KMS-11 (cell line): ENCODE measurements around the gene HMGXB3.

Source experiments
- H2AFZ ChIP-seq: fragments of 200-600 bp; sonication (generic); 2 replicates; pipeline ENCODE4 v1.6.1; 2016; ENCODE audit warnings: antibody characterized with exemption, mixed run types, low read depth
- H3K27ac ChIP-seq: fragments of 200-600 bp; sonication (generic); 2 replicates; pipeline ENCODE4 v1.6.1; 2016; ENCODE audit warnings: mild to moderate bottlenecking, mixed run types
- H3K27me3 ChIP-seq: fragments of 200-600 bp; sonication (generic); 2 replicates; pipeline ENCODE4 v1.6.1; 2017; ENCODE audit warnings: mild to moderate bottlenecking, low read depth, mixed run types, moderate library complexity; ENCODE audit not compliant: insufficient read depth
- H3K36me3 ChIP-seq: fragments of 200-600 bp; sonication (generic); 2 replicates; pipeline ENCODE4 v1.6.1; 2017; ENCODE audit warnings: mild to moderate bottlenecking, mixed run types; ENCODE audit not compliant: insufficient read depth
- H3K4me1 ChIP-seq: fragments of 200-600 bp; sonication (generic); 2 replicates; pipeline ENCODE4 v1.6.1; 2016; ENCODE audit warnings: mild to moderate bottlenecking, low read depth, mixed run types; ENCODE audit not compliant: poor library complexity, severe bottlenecking
- H3K4me2 ChIP-seq: fragments of 200-600 bp; sonication (generic); 2 replicates; pipeline ENCODE4 v1.7.0; 2016; ENCODE audit warnings: mild to moderate bottlenecking, mixed run types
- H3K4me3 ChIP-seq: fragments of 200-600 bp; sonication (generic); IDR thresholded peaks from 2 replicates; pipeline ENCODE4 v1.6.1; 2017; ENCODE audit warnings: low read depth, low read length, mixed read lengths; ENCODE audit not compliant: insufficient read depth
- H3K79me2 ChIP-seq: fragments of 200-600 bp; sonication (generic); 2 replicates; pipeline ENCODE4 v1.6.1; 2016; ENCODE audit warnings: low read depth, mixed run types; ENCODE audit not compliant: insufficient read depth
- H3K9ac ChIP-seq: fragments of 200-600 bp; sonication (generic); 2 replicates; pipeline ENCODE4 v1.6.1; 2016; ENCODE audit warnings: mild to moderate bottlenecking, mixed run types
- H4K20me1 ChIP-seq: fragments of 200-600 bp; sonication (generic); 2 replicates; pipeline ENCODE4 v1.6.1; 2016; ENCODE audit warnings: mild to moderate bottlenecking, mixed run types; ENCODE audit not compliant: insufficient read depth
- CTCF ChIP-seq: fragments of 200-600 bp; sonication (generic); conservative IDR thresholded peaks from 2 replicates; pipeline ENCODE4 v1.6.1; 2017; ENCODE audit warnings: low read depth, mild to moderate bottlenecking, antibody characterized with exemption, low read length, moderate library complexity, mixed read lengths

The HMGXB3 gene

GRCh38 chr5:150078802-150079689 is 78.5 kb downstream of the HMGXB3 start:
- Histone ChIP-seq H3K4me3 (no peak overlapping the region), H3K4me1 (no peaks in the 10 kb centered on the region), H3K27me3 (no peaks in the 10 kb centered on the region), H2AFZ (no peak overlapping the region), H3K27ac (no peak overlapping the region), H4K20me1 (no peaks in the 10 kb centered on the region), H3K9ac (no peak overlapping the region), H3K4me2 (no peak overlapping the region), H3K79me2 (no peaks in the 10 kb centered on the region), H3K36me3 (no peaks in the 10 kb centered on the region)
- TF ChIP-seq CTCF = no peak

- no peak overlapping the region for H3K4me3 ChIP-seq
- TF ChIP-seq CTCF = no peak
- no peaks in the 10 kb centered on the region for H4K20me1 ChIP-seq
- no peaks in the 10 kb centered on the region for H3K4me1 ChIP-seq
- no peak overlapping the region for H3K4me2 ChIP-seq
- H3K36me3 ChIP-seq = no peaks in the 10 kb centered on the region
- H3K27ac ChIP-seq = no peak overlapping the region
- no peaks in the 10 kb centered on the region for H3K27me3 ChIP-seq
- no peak overlapping the region for H3K9ac ChIP-seq
- no peak overlapping the region for H2AFZ ChIP-seq
- H3K79me2 ChIP-seq = no peaks in the 10 kb centered on the region
Observed at GRCh38 chr5:150079909-150080461, 79.4 kb downstream of the HMGXB3 start.

- Histone ChIP-seq H3K27ac (no peak overlapping the region), H3K27me3 (no peaks in the 10 kb centered on the region), H3K9ac (no peak overlapping the region), H3K4me1 (no peaks in the 10 kb centered on the region), H3K79me2 (no peaks in the 10 kb centered on the region), H4K20me1 (no peaks in the 10 kb centered on the region), H3K4me2 (no peak overlapping the region), H3K4me3 (no peak overlapping the region), H2AFZ (no peak overlapping the region), H3K36me3 (no peaks in the 10 kb centered on the region)
- TF ChIP-seq CTCF = no peak
Observed at GRCh38 chr5:150080696-150081435, 80.3 kb downstream of the HMGXB3 start.

DNA sequence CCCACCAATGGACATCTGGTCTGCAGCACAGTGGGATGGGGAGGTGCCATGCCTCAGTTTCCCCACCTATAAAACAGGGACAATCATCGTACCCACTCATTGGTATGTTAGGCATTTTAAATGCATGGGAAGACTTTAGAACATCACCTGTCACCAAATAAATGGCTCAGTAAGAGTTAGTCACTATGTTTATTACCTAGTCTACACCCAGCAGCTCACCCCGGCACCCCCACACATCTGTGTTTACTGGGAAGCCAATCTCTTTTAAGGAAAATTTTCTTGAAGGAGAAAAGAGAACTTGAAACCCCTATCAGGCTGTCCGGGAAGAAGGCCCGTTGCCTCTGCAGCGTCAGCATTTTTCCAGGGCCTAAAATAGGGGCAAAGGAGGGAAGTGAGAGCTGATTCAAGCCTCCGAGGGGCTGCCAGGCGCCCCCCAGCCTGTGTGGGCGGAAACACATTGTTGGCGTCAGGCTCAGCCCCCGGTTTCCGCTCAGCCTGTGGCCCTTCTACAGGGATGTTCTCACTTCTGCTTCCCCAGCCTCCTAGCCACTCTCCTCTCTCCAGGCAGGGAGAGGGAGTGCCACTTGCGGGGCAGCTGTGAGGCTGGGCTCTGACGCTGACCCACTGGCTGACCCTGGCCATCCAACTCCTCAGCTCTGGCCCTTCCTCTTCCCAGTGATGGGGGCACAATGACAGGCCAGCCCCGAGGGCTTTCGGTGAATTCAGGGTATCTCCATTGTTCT is 81.2 kb downstream of the HMGXB3 start:
- Histone ChIP-seq H3K4me2 (no peak overlapping the region), H2AFZ (no peak overlapping the region), H3K36me3 (no peaks in the 10 kb centered on the region), H3K4me1 (no peaks in the 10 kb centered on the region), H3K27ac (no peak overlapping the region), H4K20me1 (no peaks in the 10 kb centered on the region), H3K79me2 (no peaks in the 10 kb centered on the region), H3K4me3 (no peak overlapping the region), H3K9ac (no peak overlapping the region), H3K27me3 (no peaks in the 10 kb centered on the region)
- no peak for TF ChIP-seq CTCF
